Vagina (tissue), 2 donors: Measurements from ENCODE around the gene MAFG. TPM values are rescaled to one million over a fixed set of nuclear protein-coding genes. Genes with fewer than 3 reads are reported as not detected.

Source experiments
- DNase-seq, 2 donors: peaks; one replicate each; pipeline ENCODE4 v3.0.0-alpha.2; 2017; ENCODE audit errors: extremely low spot score in 2 of 2
- H3K27ac ChIP-seq: fragments of 200-600 bp; sonication (generic); one replicate; pipeline ENCODE4 v1.5.1; 2019
- H3K27me3 ChIP-seq: fragments of 200-600 bp; sonication (generic); one replicate; pipeline ENCODE4 v1.5.1; 2019
- H3K36me3 ChIP-seq, 2 donors: fragments of 200-600 bp; sonication (generic); one replicate each; pipeline ENCODE4 v1.5.1; 2017 to 2019
- H3K4me1 ChIP-seq: fragments of 200-600 bp; sonication (generic); one replicate; pipeline ENCODE4 v1.5.1; 2019
- H3K4me3 ChIP-seq, 2 donors: fragments of 200-600 bp; sonication (generic); 1 replicate in 1 of 2; 2 replicates in 1 of 2; pipeline ENCODE4 v1.5.1; 2016 to 2019
- H3K9me3 ChIP-seq: fragments of 200-600 bp; sonication (generic); one replicate; pipeline ENCODE4 v1.5.1; 2019
- POLR2A ChIP-seq, 2 donors: fragments of 450-650 bp; IDR thresholded peaks; one replicate each; pipeline ENCODE4 v1.6.1; 2017; ENCODE audit warnings: antibody characterized with exemption in 2 of 2, mild to moderate bottlenecking in 2 of 2, moderate library complexity in 2 of 2
- POLR2AphosphoS5 ChIP-seq, 2 donors: sonication (generic); formaldehyde crosslinking; IDR thresholded peaks; one replicate each; pipeline ENCODE4 v1.9.0; 2017; ENCODE audit warnings: antibody characterized with exemption in 2 of 2, mild to moderate bottlenecking in 2 of 2, low read depth in 1 of 2; ENCODE audit not compliant: insufficient read depth in 1 of 2
- intact Hi-C: fragments of 100-400 bp; cut with DNase I; formaldehyde crosslinking; loops from one replicate; pipeline ENCODE4 v1.15.1; 2023
- total RNA-seq: library from RNA; depleted of rRNA; stranded (reverse); fragments of >200 nt; gene quantifications from one replicate; pipeline ENCODE4 v1.2.3, GENCODE V29; 2016
- TF ChIP-seq, protein P1 (sequence below), 3 experiments: fragments of 450-650 bp in 2 of 3; fragments of 200-600 bp in 1 of 3; sonication (generic) in 1 of 3; IDR thresholded peaks; one replicate each; pipeline ENCODE4 v1.5.1; 2017 to 2019; ENCODE audit warnings: antibody characterized with exemption in 3 of 3, mild to moderate bottlenecking in 2 of 3, moderate library complexity in 2 of 3

MAFG gene
- total RNA-seq, 1 donor from 2014 or later = 18.9 TPM

DNA sequence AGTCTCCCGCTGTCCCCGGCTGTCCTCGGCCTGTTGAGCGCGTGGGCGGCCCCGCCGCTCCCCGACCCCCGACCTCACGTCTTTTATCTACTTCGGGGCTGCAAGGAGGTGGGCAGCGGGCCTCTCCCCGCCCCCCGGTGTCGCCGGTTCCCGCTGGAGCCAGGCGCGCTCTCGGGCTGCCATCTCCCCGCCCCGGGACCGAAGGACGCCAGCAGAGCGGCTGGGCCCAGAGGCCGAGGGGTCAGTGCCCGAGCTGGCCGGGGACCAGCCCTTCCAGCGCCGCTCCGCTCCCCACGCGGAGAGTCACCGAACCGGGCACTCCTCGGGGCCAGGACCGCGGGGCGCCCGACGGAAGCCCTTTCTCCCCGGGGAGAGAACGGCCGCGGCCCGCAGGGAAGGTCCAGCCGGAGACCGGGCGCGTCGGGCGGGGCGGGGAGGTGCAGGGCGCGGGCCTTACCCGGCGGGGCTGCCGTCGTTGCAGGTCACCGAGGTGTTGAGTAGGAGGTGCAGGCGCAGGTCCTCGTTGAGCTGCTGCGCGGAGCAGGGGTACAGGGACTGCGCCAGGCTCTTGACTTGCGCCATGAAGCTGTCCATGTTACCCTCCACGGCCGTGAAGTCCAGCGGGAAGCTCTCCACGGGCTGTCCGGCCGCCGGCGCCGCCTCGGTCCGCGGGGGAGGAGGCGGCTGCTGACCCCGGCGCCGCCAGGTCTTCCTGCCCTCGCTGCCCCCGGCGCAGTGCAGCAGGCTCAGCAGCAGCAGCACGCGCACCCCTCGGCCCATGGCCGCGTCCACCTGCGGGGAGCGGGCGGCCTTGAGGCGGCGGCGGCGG lies 32.8 kb upstream of the MAFG start:
- Histone ChIP-seq H3K4me3 (peak overlapping the region; percentile 34 to 40), H3K36me3 (no peaks in the 10 kb centered on the region), H3K27ac (no peak overlapping the region), H3K27me3 (peaks cover 14% of the 10 kb centered on the region), H3K4me1 (peaks cover 8% of the 10 kb centered on the region), H3K9me3 (no peaks in the 10 kb centered on the region)
- TF ChIP-seq, protein P1, sequence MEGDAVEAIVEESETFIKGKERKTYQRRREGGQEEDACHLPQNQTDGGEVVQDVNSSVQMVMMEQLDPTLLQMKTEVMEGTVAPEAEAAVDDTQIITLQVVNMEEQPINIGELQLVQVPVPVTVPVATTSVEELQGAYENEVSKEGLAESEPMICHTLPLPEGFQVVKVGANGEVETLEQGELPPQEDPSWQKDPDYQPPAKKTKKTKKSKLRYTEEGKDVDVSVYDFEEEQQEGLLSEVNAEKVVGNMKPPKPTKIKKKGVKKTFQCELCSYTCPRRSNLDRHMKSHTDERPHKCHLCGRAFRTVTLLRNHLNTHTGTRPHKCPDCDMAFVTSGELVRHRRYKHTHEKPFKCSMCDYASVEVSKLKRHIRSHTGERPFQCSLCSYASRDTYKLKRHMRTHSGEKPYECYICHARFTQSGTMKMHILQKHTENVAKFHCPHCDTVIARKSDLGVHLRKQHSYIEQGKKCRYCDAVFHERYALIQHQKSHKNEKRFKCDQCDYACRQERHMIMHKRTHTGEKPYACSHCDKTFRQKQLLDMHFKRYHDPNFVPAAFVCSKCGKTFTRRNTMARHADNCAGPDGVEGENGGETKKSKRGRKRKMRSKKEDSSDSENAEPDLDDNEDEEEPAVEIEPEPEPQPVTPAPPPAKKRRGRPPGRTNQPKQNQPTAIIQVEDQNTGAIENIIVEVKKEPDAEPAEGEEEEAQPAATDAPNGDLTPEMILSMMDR (IDR thresholded peaks at IDR 0.05) = no peak
- TF ChIP-seq POLR2AphosphoS5 (IDR thresholded peaks at IDR 0.05; ENCODE audit: insufficient read depth in 1 of 2, low read depth in 1 of 2) = no peak
- TF ChIP-seq POLR2A (IDR thresholded peaks at IDR 0.05) = no peak
- intact Hi-C loops = loop anchor here (5.0 kb wide), 1 partner anchor 52 kb away; no protein-coding TSS in a partner anchor
- DNase-seq = no peak

DNA sequence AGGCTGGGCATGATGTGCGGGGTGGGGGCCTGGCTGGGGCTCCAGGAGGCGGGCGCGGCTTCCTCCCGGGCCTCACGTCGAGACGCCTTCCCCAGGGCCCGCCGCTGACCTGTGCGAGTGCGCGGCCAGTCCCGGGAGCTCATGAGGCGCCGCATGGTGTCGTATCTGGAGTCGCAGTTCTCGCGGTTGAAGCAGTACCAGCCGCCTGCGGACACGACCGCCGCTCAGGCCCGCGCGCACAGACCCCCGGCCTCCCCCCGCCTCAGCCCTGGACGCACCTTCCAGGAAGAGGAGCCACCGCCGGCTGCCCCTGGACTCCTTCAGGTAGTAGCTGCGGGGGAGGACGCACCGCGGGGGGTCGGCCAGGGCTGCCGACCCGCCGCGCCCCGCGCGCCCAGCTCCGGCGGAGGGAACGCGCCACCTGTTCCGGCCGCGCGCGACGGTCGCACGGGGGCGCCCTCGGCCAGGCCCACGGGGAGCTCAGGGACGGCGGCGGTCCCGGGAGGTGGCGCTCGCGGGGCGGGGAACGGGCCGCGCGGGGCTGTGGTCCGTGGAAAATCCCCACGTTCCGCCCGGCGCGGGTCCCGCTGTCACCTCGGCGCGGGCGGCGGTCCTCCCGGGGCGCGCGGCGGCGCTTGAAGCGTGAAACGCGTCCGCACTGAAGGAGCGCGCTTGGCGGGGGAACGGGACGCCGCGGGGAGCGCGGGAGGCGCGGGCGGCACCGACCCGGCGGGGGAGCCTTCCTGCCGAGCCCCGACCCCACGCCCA lies 32.0 kb upstream of the MAFG start:
- TF ChIP-seq, protein P1 (IDR thresholded peaks at IDR 0.05) = peak; percentile 37 to 68 (median 58)
- no peak for TF ChIP-seq POLR2AphosphoS5 (IDR thresholded peaks at IDR 0.05; ENCODE audit: insufficient read depth in 1 of 2, low read depth in 1 of 2)
- Histone ChIP-seq H3K36me3 (no peaks in the 10 kb centered on the region), H3K9me3 (no peaks in the 10 kb centered on the region), H3K27me3 (peaks cover 14% of the 10 kb centered on the region), H3K4me1 (peaks cover 8% of the 10 kb centered on the region), H3K4me3 (peak overlapping the region; percentile 34 to 40), H3K27ac (no peak overlapping the region)
- DNase-seq = no peak
- intact Hi-C loops = loop anchor here (5.0 to 10.0 kb wide), 2 partner anchors 53 to 195 kb away; no protein-coding TSS in a partner anchor

GRCh38 chr17:81958633-81959342 lies 31.3 kb upstream of the MAFG start:
- H3K9me3 ChIP-seq = no peaks in the 10 kb centered on the region
- H3K27me3 ChIP-seq = peaks cover 14% of the 10 kb centered on the region
- intact Hi-C loops = loop anchor here (10.0 kb wide), 1 partner anchor 196 kb away; no protein-coding TSS in a partner anchor
- peak overlapping the region in 1 of 2 donors; percentile 40 for H3K4me3 ChIP-seq
- DNase-seq = no peak
- H3K27ac ChIP-seq = no peak overlapping the region
- peaks cover 8% of the 10 kb centered on the region for H3K4me1 ChIP-seq
- H3K36me3 ChIP-seq = no peaks in the 10 kb centered on the region
- TF ChIP-seq POLR2AphosphoS5 (IDR thresholded peaks at IDR 0.05; ENCODE audit: insufficient read depth in 1 of 2, low read depth in 1 of 2) = no peak
- TF ChIP-seq, protein P1 (IDR thresholded peaks at IDR 0.05) = no peak
- no peak for TF ChIP-seq POLR2A (IDR thresholded peaks at IDR 0.05)

- no peaks in the 10 kb centered on the region for H3K36me3 ChIP-seq
- peaks cover 14% of the 10 kb centered on the region for H3K27me3 ChIP-seq
- no peak overlapping the region for H3K27ac ChIP-seq
- H3K9me3 ChIP-seq = no peaks in the 10 kb centered on the region
- DNase-seq = no peak
- no peak overlapping the region for H3K4me3 ChIP-seq
- intact Hi-C loops = loop anchor here (2.0 to 10.0 kb wide), 2 partner anchors 65 to 197 kb away; partner anchors contain the start of genes CENPX and LRRC45
- H3K4me1 ChIP-seq = peaks cover 8% of the 10 kb centered on the region
- TF ChIP-seq POLR2A (IDR thresholded peaks at IDR 0.05) (no peak), POLR2AphosphoS5 (IDR thresholded peaks at IDR 0.05; ENCODE audit: insufficient read depth in 1 of 2, low read depth in 1 of 2) (no peak)
- TF ChIP-seq, protein P1 (IDR thresholded peaks at IDR 0.05) = no peak
Observed at GRCh38 chr17:81957691-81958432, 30.3 kb upstream of the MAFG start.
